Bronchial epithelial cell (primary cell): ENCODE results near the gene MYH7. TPM values are rescaled to one million over a fixed set of nuclear protein-coding genes. Genes with fewer than 3 reads are reported as not detected.

Experiments used
- DNase-seq: peaks from one replicate; pipeline ENCODE4 v3.0.0-alpha.2; 2010; ENCODE audit warnings: low read depth
- FAIRE-seq: peaks from 2 replicates; lab custom pipeline; 2011; peaks lifted over from hg19 to GRCh38; lab: Jason Lieb, UNC
- H3K27me3 ChIP-seq: 2 replicates; pipeline ENCODE4 v1.5.1; 2011; ENCODE audit warnings: low read length; ENCODE audit not compliant: control insufficient read depth, insufficient read depth
- H3K36me3 ChIP-seq: 2 replicates; pipeline ENCODE4 v1.5.1; 2011; ENCODE audit warnings: low read length; ENCODE audit not compliant: control insufficient read depth, insufficient read depth
- H3K4me3 ChIP-seq: 2 replicates; pipeline ENCODE4 v1.5.1; 2011; ENCODE audit warnings: mild to moderate bottlenecking, low read depth, low read length, control low read depth
- CTCF ChIP-seq: IDR thresholded peaks from 2 replicates; pipeline ENCODE4 v1.5.1; 2011; ENCODE audit warnings: mild to moderate bottlenecking, moderate library complexity, low read length, control low read depth, inconsistent platforms; ENCODE audit not compliant: insufficient read depth, severe bottlenecking
- total RNA-seq: library from RNA; depleted of rRNA; stranded (reverse); fragments of >200 nt; gene quantifications from 2 replicates; pipeline ENCODE4 v1.2.1, GENCODE V29; 2014

Gene MYH7
- total RNA-seq, 1 donor from 2014 or later, result not detected

DNA sequence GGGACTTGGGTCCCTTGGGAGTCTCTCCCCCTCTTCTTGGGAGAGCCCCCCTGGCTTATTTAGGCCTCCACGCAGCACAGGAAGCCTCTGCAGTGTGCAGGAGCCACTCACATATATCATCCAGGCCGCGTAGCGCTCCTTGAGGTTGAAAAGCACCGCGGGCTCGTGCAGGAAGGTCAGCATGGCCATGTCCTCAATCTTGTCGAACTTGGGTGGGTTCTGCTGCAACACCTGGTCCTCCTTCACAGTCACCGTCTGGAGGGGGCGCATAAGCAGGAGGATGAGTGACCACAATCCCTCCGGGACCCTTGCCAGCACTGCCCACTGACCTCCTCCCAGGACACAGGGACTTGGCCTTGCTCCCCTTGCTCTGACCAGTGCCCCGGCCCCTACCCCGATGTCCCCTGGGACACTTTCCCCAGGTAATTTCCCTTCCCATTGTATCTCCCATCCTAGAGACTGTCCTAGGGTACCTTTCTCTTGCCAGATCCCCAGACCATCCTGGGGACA, 29.9 kb downstream of the MYH7 start:
- no peak for TF ChIP-seq CTCF
- DNase-seq (no peak), FAIRE-seq (no peak)
- Histone ChIP-seq H3K36me3 (no peaks in the 10 kb centered on the region), H3K4me3 (no peak overlapping the region), H3K27me3 (no peaks in the 10 kb centered on the region)

DNA sequence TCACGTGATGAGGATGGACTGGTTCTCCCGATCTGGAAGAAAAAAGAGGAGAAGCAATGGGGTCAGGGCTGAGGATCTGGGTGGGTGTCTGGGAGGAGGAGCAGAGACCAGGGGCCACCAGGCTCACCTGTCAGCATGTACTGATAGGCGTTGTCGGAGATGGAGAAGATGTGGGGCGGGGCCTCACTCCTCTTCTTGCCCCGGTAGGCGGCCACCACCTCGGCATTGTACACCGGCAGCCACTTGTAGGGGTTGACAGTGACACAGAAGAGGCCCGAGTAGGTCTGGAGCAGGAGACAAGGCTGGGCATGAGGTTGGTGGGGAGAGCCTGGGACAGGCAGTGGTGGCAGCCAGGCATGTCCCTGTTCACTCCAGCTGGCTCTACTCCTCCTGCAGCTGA, 30.4 kb downstream of the MYH7 start:
- no peak for DNase-seq
- no peaks in the 10 kb centered on the region for H3K36me3 ChIP-seq
- TF ChIP-seq CTCF, result no peak
- no peak overlapping the region for H3K4me3 ChIP-seq
- H3K27me3 ChIP-seq, result no peaks in the 10 kb centered on the region
- no peak for FAIRE-seq

GRCh38 chr14:23404331-23404900, 31.0 kb downstream of the MYH7 start:
- no peak for TF ChIP-seq CTCF
- FAIRE-seq, result no peak
- H3K4me3 ChIP-seq, result no peak overlapping the region
- H3K36me3 ChIP-seq, result no peaks in the 10 kb centered on the region
- no peaks in the 10 kb centered on the region for H3K27me3 ChIP-seq
- no peak for DNase-seq

- no peak for FAIRE-seq
- no peak for TF ChIP-seq CTCF
- H3K27me3 ChIP-seq, result no peaks in the 10 kb centered on the region
- DNase-seq, result no peak
- H3K36me3 ChIP-seq, result no peaks in the 10 kb centered on the region
- no peak overlapping the region for H3K4me3 ChIP-seq
Measured at GRCh38 chr14:23403908-23404307, 31.6 kb downstream of the MYH7 start.

DNA sequence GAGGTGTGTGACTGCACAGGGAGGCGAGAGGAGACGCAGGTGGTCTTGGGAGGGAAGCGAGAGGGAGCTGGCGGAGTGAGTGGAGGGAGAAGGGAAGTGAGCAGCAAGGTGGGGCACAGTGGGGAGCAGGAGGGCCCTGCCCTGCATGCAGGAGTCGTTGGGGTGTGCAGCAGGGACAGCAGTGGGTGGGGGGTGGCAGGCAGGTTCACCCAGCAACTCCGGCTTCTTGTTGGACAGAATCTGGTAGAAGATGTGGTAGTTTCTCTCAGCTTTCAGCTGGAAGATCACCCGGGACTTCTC, 32.4 kb downstream of the MYH7 start:
- no peaks in the 10 kb centered on the region for H3K27me3 ChIP-seq
- no peak for FAIRE-seq
- no peak for DNase-seq
- no peak overlapping the region for H3K4me3 ChIP-seq
- no peak for TF ChIP-seq CTCF
- H3K36me3 ChIP-seq, result no peaks in the 10 kb centered on the region
